T-helper 2 cell treated with Interferon-gamma antibody and Interleukin-4, amounts not matched to agents 100 ng/mL and 5 ng/mL, for 36 hours (primary cell): ENCODE measurements around the gene POLH. TPM values are rescaled to one million over a fixed set of nuclear protein-coding genes. Genes with fewer than 3 reads are reported as not detected.
"Not testable (repeated sequence)": the region's sequence is repeated elsewhere in the genome, so short reads cannot be mapped to it uniquely, and the experiment has no call there.

Experiments
- intact Hi-C: fragments of 100-400 bp; cut with micrococcal nuclease; formaldehyde crosslinking; loops from one replicate; pipeline ENCODE4 v1.15.1; 2023
- total RNA-seq: library from RNA; stranded (reverse); gene quantifications from 2 replicates; pipeline ENCODE4 v1.2.3, GENCODE V29; 2022

POLH gene
- total RNA-seq, result 58.5 and 65.2 TPM in 2 replicates

- intact Hi-C loops, result loop anchor here (1.0 to 10.0 kb wide), 5 partner anchors 53 to 404 kb away; partner anchors contain the start of genes ABCC10, GTPBP2, POLR1C and SRF
Measured at GRCh38 chr6:43575772-43576551, at the start of gene POLH, which contains the start of gene XPO5. Gene POLH, plus strand, starts transcription at chr6:43576185. Its CDS starts 6,135 bp downstream, at chr6:43582320. Gene XPO5, minus strand, starts transcription at chr6:43576038. Its CDS starts 174 bp downstream, at chr6:43575864.

GRCh38 chr6:43532201-43532600 is 43.8 kb upstream of the POLH start:
- intact Hi-C loops, result no loop called here

GRCh38 chr6:43538986-43539385 is 37.0 kb upstream of the POLH start:
- intact Hi-C loops, result not testable (repeated sequence)

GRCh38 chr6:43539409-43539808 is 36.6 kb upstream of the POLH start:
- intact Hi-C loops, result not testable (repeated sequence)

GRCh38 chr6:43540507-43540906 is 35.5 kb upstream of the POLH start:
- intact Hi-C loops, result no loop called here

- intact Hi-C loops, result no loop called here
Measured at GRCh38 chr6:43541774-43542471, 34.1 kb upstream of the POLH start.

GRCh38 chr6:43544461-43544860 is 31.5 kb upstream of the POLH start:
- intact Hi-C loops, result no loop called here

- intact Hi-C loops, result no loop called here
Measured at GRCh38 chr6:43547222-43547621, 28.8 kb upstream of the POLH start.

GRCh38 chr6:43557620-43558019 is 18.4 kb upstream of the POLH start:
- intact Hi-C loops, result not testable (repeated sequence)

GRCh38 chr6:43559328-43559727 is 16.7 kb upstream of the POLH start:
- intact Hi-C loops, result no loop called here

- intact Hi-C loops, result loop anchor here (10.0 kb wide), 1 partner anchor 186 kb away; no protein-coding TSS in a partner anchor
Measured at GRCh38 chr6:43570876-43571441, 5.0 kb upstream of the POLH start.

GRCh38 chr6:43572015-43572414 is 4.0 kb upstream of the POLH start:
- intact Hi-C loops, result loop anchor here (10.0 kb wide), 1 partner anchor 187 kb away; no protein-coding TSS in a partner anchor

- intact Hi-C loops, result loop anchor here (2.0 to 10.0 kb wide), 3 partner anchors 58 to 403 kb away; partner anchors contain the start of genes POLR1C, SRF and YIPF3
Measured at GRCh38 chr6:43575105-43575771, 747 bp upstream of the POLH start.

GRCh38 chr6:43578748-43579147 is 2.8 kb downstream of the POLH start:
- intact Hi-C loops, result loop anchor here (5.0 to 10.0 kb wide), 2 partner anchors 194 to 406 kb away; partner anchors contain the start of gene SRF

GRCh38 chr6:43579171-43579570 is 3.2 kb downstream of the POLH start:
- intact Hi-C loops, result loop anchor here (5.0 to 10.0 kb wide), 2 partner anchors 194 to 407 kb away; partner anchors contain the start of gene SRF

- intact Hi-C loops, result no loop called here
Measured at GRCh38 chr6:43582911-43583310, 6.9 kb downstream of the POLH start.

- intact Hi-C loops, result no loop called here
Measured at GRCh38 chr6:43584892-43585570, 9.0 kb downstream of the POLH start.

- intact Hi-C loops, result no loop called here
Measured at GRCh38 chr6:43588194-43588593, 12.2 kb downstream of the POLH start.

GRCh38 chr6:43589564-43589963 is 13.6 kb downstream of the POLH start:
- intact Hi-C loops, result not testable (repeated sequence)

GRCh38 chr6:43593938-43594337 is 18.0 kb downstream of the POLH start:
- intact Hi-C loops, result no loop called here
